ENCODE results near the gene MYOZ2. TPM values are rescaled to one million over a fixed set of nuclear protein-coding genes. Genes with fewer than 3 reads are reported as not detected.
A peak's percentile ranks its signal among the peaks of the same experiment; 100 is the strongest.

Gene MYOZ2
- total and polyA plus RNA-seq, 2 of the 13 experiments (the other 11 are each of a cell fraction or from before 2014, with no cell fraction given), result 0.03 TPM; not detected in 1

- peak; percentile 61 for TF ChIP-seq ZBTB40 (IDR thresholded peaks at IDR 0.05)
- TF ChIP-seq ZBTB40 (CRISPR knock-in tag; IDR thresholded peaks at IDR 0.05), result peak; percentile 92; the same call in 1 of the 2 replicates
- TF ChIP-seq ZNF7 (CRISPR knock-in tag; IDR thresholded peaks at IDR 0.05), result peak; percentile 15; the same call in 1 of the 2 replicates
Observed at GRCh38 chr4:119100655-119101054, 35.0 kb upstream of the MYOZ2 start (continued).

GRCh38 chr4:119103263-119103662, 32.4 kb upstream of the MYOZ2 start:
- no TSS peak for BruUV-seq (replicated peaks)
- Histone ChIP-seq H3K36me3 (replicated peaks in 1 of 2; ENCODE audit: control insufficient read depth in 1 of 2, insufficient read depth in 2 of 2, low read length in 2 of 2) (no peaks in the 10 kb centered on the region), H3K4me2 (ENCODE audit: low read depth, low read length) (no peak overlapping the region), H3K27me3 (ENCODE audit: control insufficient read depth in 1 of 2, insufficient read depth in 2 of 2, low read length in 2 of 2) (no peaks in the 10 kb centered on the region), H3K4me3 (replicated peaks in 1 of 3; ENCODE audit: insufficient read depth in 1 of 3, low read depth in 2 of 3, low read length in 3 of 3) (no peak overlapping the region), H2AFZ (ENCODE audit: low read length) (no peak overlapping the region), H3K79me2 (ENCODE audit: insufficient read depth, low read length) (no peaks in the 10 kb centered on the region), H3K4me1 (ENCODE audit: insufficient read depth, low read length) (peaks cover 13% of the 10 kb centered on the region), H4K20me1 (ENCODE audit: insufficient read depth, low read length) (no peaks in the 10 kb centered on the region), H3K27ac (ENCODE audit: extremely low read length, insufficient read depth, low read length) (no peak overlapping the region), H3K9ac (ENCODE audit: insufficient read depth, low read depth, low read length) (no peak overlapping the region), H3K9me3 (ENCODE audit: low read length) (no peaks in the 10 kb centered on the region)
- ATAC-seq (no peak), DNase-seq (ENCODE audit: low spot score) (peak; percentile 31), FAIRE-seq (no peak)
- in situ Hi-C loops (cut with HindIII; ENCODE audit: extremely low pct_ligation_motif_present, low pct_unique_long_range_greater_than_20kb) (no loop called here), intact Hi-C loops (cut with micrococcal nuclease; ENCODE audit: unreplicated experiment) (no loop called here)
- ChIA-PET CTCF (ENCODE audit: low intra/inter-chr PET ratio, low total read pairs) (no interaction called here), POLR2A (interaction anchor here (0.8 to 1.2 kb wide), 3 partner anchors 22 to 109 kb away, joined by 3 read pairs; partner anchors contain the start of gene USP53)
- TF ChIP-seq ZNF18 (CRISPR knock-in tag; IDR thresholded peaks at IDR 0.05; ENCODE audit: insufficient replicate concordance) (no peak), EP300 (IDR thresholded peaks at IDR 0.05; ENCODE audit: low read depth in 2 of 2, low read length in 2 of 2) (peak in 1 of 2 experiments; percentile 25; a peak in 1 of 4 replicates), EP300 (CRISPR knock-in tag; IDR thresholded peaks at IDR 0.05; ENCODE audit: borderline replicate concordance) (no peak), FOSL2 (CRISPR knock-in tag; IDR thresholded peaks at IDR 0.05) (peak; percentile 34; the same call in 1 of the 2 replicates)
- WGBS (ENCODE audit: low lambda C conversion rate), result 86% methylated on average over 2 of the region's 2 CpGs

Data from HepG2 (cell line).